OCI-LY3 (cell line): Measurements from ENCODE around the gene KLHL12.

Source experiments
- H2AFZ ChIP-seq: fragments of 200-600, 300-600 bp; shearing (Covaris generic); 2 replicates; pipeline ENCODE4 v1.6.0; 2014; ENCODE audit warnings: antibody characterized with exemption, low read depth, low read length
- H3K27ac ChIP-seq: fragments of 200-600, 300-600 bp; sonication (generic); 2 replicates; pipeline ENCODE4 v1.5.1; 2014; ENCODE audit warnings: mild to moderate bottlenecking, low read length, moderate library complexity, mixed read lengths
- H3K27me3 ChIP-seq: fragments of 200-600, 300-600 bp; sonication (generic); 2 replicates; pipeline ENCODE4 v1.6.1; 2014; ENCODE audit warnings: low read depth, low read length, mixed read lengths
- H3K36me3 ChIP-seq: fragments of 200-600, 300-600 bp; sonication (generic); replicated peaks from 2 replicates; pipeline ENCODE3; 2014; ENCODE audit warnings: low read depth, low read length, mixed read lengths
- H3K4me1 ChIP-seq: fragments of 300-600, 200-600 bp; sonication (generic); 2 replicates; pipeline ENCODE4 v1.6.1; 2014; ENCODE audit warnings: low read length, mixed read lengths
- H3K4me2 ChIP-seq: fragments of 200-600, 300-600 bp; sonication (generic); 2 replicates; pipeline ENCODE4 v1.6.1; 2014; ENCODE audit warnings: low read length, mixed read lengths
- H3K4me3 ChIP-seq: fragments of 300-600, 200-600 bp; sonication (generic); 2 replicates; pipeline ENCODE4 v1.5.1; 2014; ENCODE audit warnings: antibody characterized with exemption, mild to moderate bottlenecking, low read length, moderate library complexity
- H3K79me2 ChIP-seq: fragments of 300-600, 200-600 bp; shearing (Covaris generic); 2 replicates; pipeline ENCODE4 v1.6.1; 2014; ENCODE audit warnings: mild to moderate bottlenecking, low read length, mixed read lengths
- H3K9ac ChIP-seq: fragments of 300-600, 200-600 bp; shearing (Covaris generic); 2 replicates; pipeline ENCODE4 v1.6.0; 2014; ENCODE audit warnings: mild to moderate bottlenecking, low read length, moderate library complexity
- H3K9me3 ChIP-seq: fragments of 200-600, 300-600 bp; shearing (Covaris generic); 2 replicates; pipeline ENCODE4 v1.6.1; 2014; ENCODE audit warnings: low read length, mixed read lengths; ENCODE audit not compliant: insufficient read depth
- H4K20me1 ChIP-seq: fragments of 200-600, 300-600 bp; sonication (generic); 2 replicates; pipeline ENCODE4 v1.6.1; 2016; ENCODE audit warnings: low read length, mixed read lengths; ENCODE audit not compliant: insufficient read depth
- EZH2phosphoT487 ChIP-seq: fragments of 200-600 bp; shearing (Covaris generic); IDR thresholded peaks from 2 replicates; pipeline ENCODE4 v1.6.1; 2018; ENCODE audit warnings: antibody characterized with exemption, mixed run types, low read depth
- TF ChIP-seq, protein P1 (sequence below): fragments of 200-600, 300-600 bp; sonication (generic); IDR thresholded peaks from 2 replicates; pipeline ENCODE4 v1.5.1; 2014; ENCODE audit warnings: antibody characterized with exemption, low read length, low read depth

Gene KLHL12

DNA sequence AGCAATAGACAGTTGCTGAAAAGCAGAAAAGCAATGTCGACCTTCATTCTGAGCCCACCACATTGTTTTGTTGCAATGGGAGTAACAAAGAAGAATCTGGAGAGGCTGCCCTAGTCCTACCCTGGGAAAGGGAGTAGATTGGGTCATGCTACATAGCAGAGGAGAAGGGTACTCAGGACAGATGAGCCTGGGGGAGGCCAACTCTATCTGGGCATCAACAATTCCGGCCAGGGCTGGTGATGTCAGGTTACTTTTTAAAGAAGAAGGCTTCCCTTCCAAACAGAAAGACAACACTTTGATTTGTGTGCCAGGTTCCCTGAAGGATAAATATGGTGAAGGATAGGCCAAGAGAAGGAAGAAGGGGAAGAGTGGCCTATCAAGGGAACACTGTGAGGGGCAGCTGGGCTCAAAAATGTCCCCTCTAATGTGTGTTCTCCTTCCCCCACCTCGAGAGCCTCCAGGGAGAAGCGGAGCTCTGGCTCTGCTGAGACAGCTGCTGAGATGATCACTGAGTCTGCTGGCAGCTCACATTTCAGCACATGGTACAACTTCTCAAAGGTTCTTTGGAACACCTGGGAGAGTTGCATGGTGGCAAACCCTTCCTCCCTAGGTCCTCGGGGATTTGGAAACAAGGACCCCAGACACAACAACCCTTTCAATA is 34.3 kb upstream of the KLHL12 start:
- Histone ChIP-seq H3K9ac (no peak overlapping the region), H3K27me3 (no peaks in the 10 kb centered on the region), H3K4me3 (no peak overlapping the region), H3K4me1 (peaks cover 16% of the 10 kb centered on the region), H2AFZ (no peak overlapping the region), H4K20me1 (peaks cover 14% of the 10 kb centered on the region), H3K79me2 (peaks cover 17% of the 10 kb centered on the region), H3K4me2 (no peak overlapping the region), H3K36me3 (peaks cover under 1% of the 10 kb centered on the region), H3K27ac (no peak overlapping the region), H3K9me3 (no peaks in the 10 kb centered on the region)
- TF ChIP-seq, protein P1, sequence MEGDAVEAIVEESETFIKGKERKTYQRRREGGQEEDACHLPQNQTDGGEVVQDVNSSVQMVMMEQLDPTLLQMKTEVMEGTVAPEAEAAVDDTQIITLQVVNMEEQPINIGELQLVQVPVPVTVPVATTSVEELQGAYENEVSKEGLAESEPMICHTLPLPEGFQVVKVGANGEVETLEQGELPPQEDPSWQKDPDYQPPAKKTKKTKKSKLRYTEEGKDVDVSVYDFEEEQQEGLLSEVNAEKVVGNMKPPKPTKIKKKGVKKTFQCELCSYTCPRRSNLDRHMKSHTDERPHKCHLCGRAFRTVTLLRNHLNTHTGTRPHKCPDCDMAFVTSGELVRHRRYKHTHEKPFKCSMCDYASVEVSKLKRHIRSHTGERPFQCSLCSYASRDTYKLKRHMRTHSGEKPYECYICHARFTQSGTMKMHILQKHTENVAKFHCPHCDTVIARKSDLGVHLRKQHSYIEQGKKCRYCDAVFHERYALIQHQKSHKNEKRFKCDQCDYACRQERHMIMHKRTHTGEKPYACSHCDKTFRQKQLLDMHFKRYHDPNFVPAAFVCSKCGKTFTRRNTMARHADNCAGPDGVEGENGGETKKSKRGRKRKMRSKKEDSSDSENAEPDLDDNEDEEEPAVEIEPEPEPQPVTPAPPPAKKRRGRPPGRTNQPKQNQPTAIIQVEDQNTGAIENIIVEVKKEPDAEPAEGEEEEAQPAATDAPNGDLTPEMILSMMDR, result no peak
- TF ChIP-seq EZH2phosphoT487, result no peak

- no peak overlapping the region for H2AFZ ChIP-seq
- peaks cover 24% of the 10 kb centered on the region for H4K20me1 ChIP-seq
- H3K79me2 ChIP-seq, result peaks cover 38% of the 10 kb centered on the region
- H3K27me3 ChIP-seq, result no peaks in the 10 kb centered on the region
- peaks cover 14% of the 10 kb centered on the region for H3K4me1 ChIP-seq
- peaks cover 5% of the 10 kb centered on the region for H3K36me3 ChIP-seq
- no peak overlapping the region for H3K4me2 ChIP-seq
- H3K27ac ChIP-seq, result no peak overlapping the region
- no peak for TF ChIP-seq EZH2phosphoT487
- TF ChIP-seq, protein P1, result no peak
- H3K4me3 ChIP-seq, result no peak overlapping the region
- H3K9me3 ChIP-seq, result no peaks in the 10 kb centered on the region
- H3K9ac ChIP-seq, result no peak overlapping the region
Observed at GRCh38 chr1:202959276-202959620, 32.2 kb upstream of the KLHL12 start.

GRCh38 chr1:202958544-202959275 is 31.7 kb upstream of the KLHL12 start:
- Histone ChIP-seq H2AFZ (peak overlapping the region; percentile 67; the same call in 1 of the 2 replicates), H3K9me3 (no peaks in the 10 kb centered on the region), H3K79me2 (peaks cover 44% of the 10 kb centered on the region), H3K27ac (no peak overlapping the region), H3K9ac (peak overlapping the region; percentile 58), H3K27me3 (no peaks in the 10 kb centered on the region), H3K4me2 (peak overlapping the region; percentile 84), H4K20me1 (peaks cover 28% of the 10 kb centered on the region), H3K4me1 (peaks cover 14% of the 10 kb centered on the region), H3K4me3 (peak overlapping the region; percentile 96), H3K36me3 (peaks cover 5% of the 10 kb centered on the region)
- TF ChIP-seq, protein P1, result no peak
- TF ChIP-seq EZH2phosphoT487, result no peak

- peaks cover 14% of the 10 kb centered on the region for H3K4me1 ChIP-seq
- peak within 1 kb of the TSS; percentile 87 for H3K4me2 ChIP-seq
- peak within 1 kb of the TSS; percentile 67; the same call in 1 of the 2 replicates for H2AFZ ChIP-seq
- peaks cover 51% of the 10 kb centered on the region for H3K79me2 ChIP-seq
- no peaks in the 10 kb centered on the region for H3K27me3 ChIP-seq
- H3K4me3 ChIP-seq, result peak within 1 kb of the TSS; percentile 96
- TF ChIP-seq EZH2phosphoT487, result no peak
- TF ChIP-seq, protein P1, result no peak
- H3K9ac ChIP-seq, result peak within 1 kb of the TSS; percentile 92
- H3K9me3 ChIP-seq, result no peaks in the 10 kb centered on the region
- H3K27ac ChIP-seq, result peak within 1 kb of the TSS; percentile 41
- H3K36me3 ChIP-seq, result peaks cover 5% of the 10 kb centered on the region
- peaks cover 36% of the 10 kb centered on the region for H4K20me1 ChIP-seq
Observed at GRCh38 chr1:202957733-202958543, 30.9 kb upstream of the KLHL12 start, which contains the start of gene ADIPOR1. Gene ADIPOR1, minus strand, starts transcription at chr1:202958312. Its CDS starts 7,242 bp downstream, at chr1:202951070.
